ENCODE data around the gene CHRNE. TPM values are rescaled to one million over a fixed set of nuclear protein-coding genes. Genes with fewer than 3 reads are reported as not detected.

The CHRNE gene
- total RNA-seq, 1 experiment from 2014 or later: not detected

DNA sequence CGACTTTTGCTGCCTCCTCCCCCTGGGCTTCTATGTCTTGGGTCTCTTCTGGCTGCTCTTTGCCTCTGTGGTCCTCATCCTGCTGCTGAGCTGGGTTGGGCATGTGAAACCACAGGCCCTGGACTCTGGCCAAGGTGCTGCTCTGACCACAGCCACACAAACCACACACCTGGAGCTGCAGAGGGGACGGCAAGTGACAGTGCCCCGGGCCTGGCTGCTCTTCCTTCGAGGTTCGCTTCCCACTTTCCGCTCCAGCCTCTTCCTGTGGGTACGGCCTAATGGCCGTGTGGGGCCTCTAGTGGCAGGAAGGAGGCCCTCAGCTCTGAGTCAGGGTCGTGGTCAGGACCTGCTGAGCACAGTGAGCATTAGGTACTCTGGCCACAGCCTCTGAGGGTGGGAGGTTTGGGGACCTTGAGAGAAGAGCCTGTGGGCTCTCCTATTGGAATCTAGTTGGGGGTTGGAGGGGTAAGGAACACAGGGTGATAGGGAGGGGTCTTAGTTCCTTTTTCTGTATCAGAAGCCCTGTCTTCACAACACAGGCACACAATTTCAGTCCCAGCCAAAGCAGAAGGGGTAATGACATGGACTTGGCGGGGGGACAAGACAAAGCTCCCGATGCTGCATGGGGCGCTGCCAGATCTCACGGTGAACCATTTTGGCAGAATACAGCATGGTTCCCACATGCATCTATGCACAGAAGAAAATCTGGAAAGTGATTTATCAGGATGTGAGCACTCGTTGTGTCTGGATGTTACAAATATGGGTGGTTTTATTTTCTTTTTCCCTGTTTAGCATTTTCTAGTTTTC is 31.5 kb upstream of the CHRNE start:
- Mint-ChIP-seq H3K36me3 (ENCODE audit: insufficient read depth, unreplicated experiment) (peaks cover 12% of the 10 kb centered on the region), H3K27ac (ENCODE audit: unreplicated experiment) (peak overlapping the region; percentile 64), H3K9me3 (ENCODE audit: unreplicated experiment) (no peaks in the 10 kb centered on the region), H3K27me3 (ENCODE audit: insufficient read depth, unreplicated experiment) (no peaks in the 10 kb centered on the region), H3K4me1 (ENCODE audit: low read depth, unreplicated experiment) (no peaks in the 10 kb centered on the region), H3K4me3 (ENCODE audit: unreplicated experiment) (no peak overlapping the region)
- no peak overlapping the region for H3K4me3 ChIP-seq (ENCODE audit: low read depth, low read length)
- ChIA-PET CTCF (interaction anchor here (1.3 kb wide), 1 partner anchor 25 kb away, joined by 5 read pairs; no protein-coding TSS in a partner anchor), POLR2A (interaction anchor here (0.7 kb wide), 1 partner anchor 29 kb away, joined by 3 read pairs; no protein-coding TSS in a partner anchor)
- DNase-seq: peak in 1 of 2 experiments; percentile 25
- no peaks in the 10 kb centered on the region for H3K4me1 ChIP-seq
- peak in 1 of 2 experiments; percentile 16 for TF ChIP-seq CTCF (IDR thresholded peaks at IDR 0.05; ENCODE audit: insufficient read depth in 1 of 2, low read depth in 1 of 2, low read length in 1 of 2, severe bottlenecking in 1 of 2, unreplicated experiment in 1 of 2)
- H3K27me3 ChIP-seq (replicated peaks; ENCODE audit: control insufficient read depth, insufficient read depth, low read length): no peaks in the 10 kb centered on the region
- no TSS peak for BruUV-seq (replicated peaks)
- H3K9me3 ChIP-seq: no peaks in the 10 kb centered on the region
- H3K36me3 ChIP-seq (ENCODE audit: control insufficient read depth, insufficient read depth, low read length): no peaks in the 10 kb centered on the region
- intact Hi-C loops (cut with micrococcal nuclease; ENCODE audit: unreplicated experiment): no loop called here

DNA sequence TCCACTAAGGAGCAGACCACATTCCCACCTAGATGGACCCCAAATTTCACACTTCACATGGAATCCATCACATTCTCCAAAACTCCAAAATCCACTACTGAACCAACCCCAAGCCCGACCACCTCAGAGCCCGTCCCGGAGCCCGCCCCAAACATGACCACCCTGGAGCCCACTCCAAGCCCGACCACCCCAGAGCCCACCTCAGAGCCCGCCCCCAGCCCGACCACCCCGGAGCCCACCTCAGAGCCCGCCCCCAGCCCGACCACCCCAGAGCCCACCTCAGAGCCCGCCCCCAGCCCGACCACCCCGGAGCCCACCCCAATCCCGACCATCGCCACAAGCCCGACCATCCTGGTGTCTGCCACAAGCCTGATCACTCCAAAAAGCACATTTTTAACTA is 30.7 kb upstream of the CHRNE start:
- ChIA-PET POLR2A (no interaction called here), CTCF (interaction anchor here (1.3 kb wide), 1 partner anchor 24 kb away, joined by 5 read pairs; no protein-coding TSS in a partner anchor)
- Mint-ChIP-seq H3K27me3 (ENCODE audit: insufficient read depth, unreplicated experiment) (no peaks in the 10 kb centered on the region), H3K9me3 (ENCODE audit: unreplicated experiment) (no peaks in the 10 kb centered on the region), H3K27ac (ENCODE audit: unreplicated experiment) (peak overlapping the region; percentile 64), H3K36me3 (ENCODE audit: insufficient read depth, unreplicated experiment) (peaks cover 12% of the 10 kb centered on the region), H3K4me3 (ENCODE audit: unreplicated experiment) (no peak overlapping the region), H3K4me1 (ENCODE audit: low read depth, unreplicated experiment) (no peaks in the 10 kb centered on the region)
- H3K4me3 ChIP-seq (ENCODE audit: low read depth, low read length): no peak overlapping the region
- H3K9me3 ChIP-seq: no peaks in the 10 kb centered on the region
- no TSS peak for BruUV-seq (replicated peaks)
- DNase-seq: no peak
- no peak for TF ChIP-seq CTCF (IDR thresholded peaks at IDR 0.05; ENCODE audit: insufficient read depth in 1 of 2, low read depth in 1 of 2, low read length in 1 of 2, severe bottlenecking in 1 of 2, unreplicated experiment in 1 of 2)
- no peaks in the 10 kb centered on the region for H3K36me3 ChIP-seq (ENCODE audit: control insufficient read depth, insufficient read depth, low read length)
- intact Hi-C loops (cut with micrococcal nuclease; ENCODE audit: unreplicated experiment): no loop called here
- H3K27me3 ChIP-seq (replicated peaks; ENCODE audit: control insufficient read depth, insufficient read depth, low read length): no peaks in the 10 kb centered on the region
- no peaks in the 10 kb centered on the region for H3K4me1 ChIP-seq

DNA sequence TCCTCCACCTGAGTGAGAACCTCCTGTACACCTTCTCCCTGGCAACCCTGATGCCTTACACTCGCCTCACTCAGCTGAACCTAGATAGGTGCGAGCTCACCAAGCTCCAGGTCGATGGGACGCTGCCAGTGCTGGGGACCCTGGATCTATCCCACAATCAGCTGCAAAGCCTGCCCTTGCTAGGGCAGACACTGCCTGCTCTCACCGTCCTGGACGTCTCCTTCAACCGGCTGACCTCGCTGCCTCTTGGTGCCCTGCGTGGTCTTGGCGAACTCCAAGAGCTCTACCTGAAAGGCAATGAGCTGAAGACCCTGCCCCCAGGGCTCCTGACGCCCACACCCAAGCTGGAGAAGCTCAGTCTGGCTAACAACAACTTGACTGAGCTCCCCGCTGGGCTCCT is 29.9 kb upstream of the CHRNE start:
- Mint-ChIP-seq H3K27me3 (ENCODE audit: insufficient read depth, unreplicated experiment) (no peaks in the 10 kb centered on the region), H3K4me1 (ENCODE audit: low read depth, unreplicated experiment) (no peaks in the 10 kb centered on the region), H3K27ac (ENCODE audit: unreplicated experiment) (no peak overlapping the region), H3K36me3 (ENCODE audit: insufficient read depth, unreplicated experiment) (peaks cover 12% of the 10 kb centered on the region), H3K9me3 (ENCODE audit: unreplicated experiment) (no peaks in the 10 kb centered on the region), H3K4me3 (ENCODE audit: unreplicated experiment) (no peak overlapping the region)
- Histone ChIP-seq H3K4me1 (no peaks in the 10 kb centered on the region), H3K4me3 (ENCODE audit: low read depth, low read length) (no peak overlapping the region), H3K36me3 (ENCODE audit: control insufficient read depth, insufficient read depth, low read length) (no peaks in the 10 kb centered on the region), H3K9me3 (no peaks in the 10 kb centered on the region), H3K27me3 (replicated peaks; ENCODE audit: control insufficient read depth, insufficient read depth, low read length) (no peaks in the 10 kb centered on the region)
- no peak for TF ChIP-seq CTCF (IDR thresholded peaks at IDR 0.05; ENCODE audit: insufficient read depth in 1 of 2, low read depth in 1 of 2, low read length in 1 of 2, severe bottlenecking in 1 of 2, unreplicated experiment in 1 of 2)
- no peak for DNase-seq
- ChIA-PET CTCF (no interaction called here), POLR2A (no interaction called here)
- BruUV-seq (replicated peaks): no TSS peak
- intact Hi-C loops (cut with micrococcal nuclease; ENCODE audit: unreplicated experiment): no loop called here
